ENCODE results near the gene VANGL2. TPM values are rescaled to one million over a fixed set of nuclear protein-coding genes. Genes with fewer than 3 reads are reported as not detected.
A peak's percentile ranks its signal among the peaks of the same experiment; 100 is the strongest.

VANGL2 gene
- total RNA-seq, 2 donors from 2014 or later: not detected

DNA sequence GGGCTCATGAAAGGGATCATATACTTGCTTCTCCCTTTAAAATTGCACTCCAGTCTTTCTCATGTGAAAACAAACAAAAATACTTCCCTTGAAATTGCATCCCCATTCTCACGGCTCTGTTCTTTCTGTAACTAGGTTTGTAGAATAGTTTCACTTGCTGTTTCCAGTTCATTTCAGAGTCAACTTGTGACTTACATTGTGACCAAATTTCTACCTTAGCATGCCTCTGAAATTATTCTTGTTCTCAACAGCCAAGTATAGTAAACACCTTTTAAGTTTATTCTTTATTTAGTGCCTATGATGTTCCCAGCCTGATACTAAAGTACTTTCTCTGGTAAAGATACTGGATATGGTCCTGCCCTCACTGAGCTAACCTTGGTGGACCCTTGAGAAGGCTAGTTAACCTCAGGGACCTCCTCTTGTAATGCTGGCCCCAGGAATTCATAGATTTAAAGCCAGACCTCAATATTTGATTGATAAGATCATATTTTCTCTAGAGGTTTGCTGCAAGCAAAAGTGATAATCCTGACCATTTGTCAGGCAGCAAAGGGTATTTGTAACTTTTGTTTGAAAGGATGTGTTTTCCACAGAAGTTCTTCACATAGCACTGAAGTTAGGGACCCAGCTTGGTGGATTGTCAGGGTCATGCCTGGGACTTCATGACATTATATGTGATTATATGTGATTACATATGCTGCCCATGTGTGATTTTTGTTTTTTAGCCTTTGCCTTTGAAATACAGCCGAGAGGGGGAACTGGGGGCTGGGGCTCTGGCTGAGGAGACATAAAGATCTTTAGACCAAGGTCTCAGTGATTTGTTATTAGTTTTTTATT, 29.6 kb downstream of the VANGL2 start:
- H3K9me3 ChIP-seq (ENCODE audit: control insufficient read depth, low read length, poor library complexity, severe bottlenecking): no peaks in the 10 kb centered on the region
- peak overlapping the region; percentile 88 for H3K27ac Mint-ChIP-seq
- DNase-seq (no peak), ATAC-seq (peak; percentile 55)
- peaks cover 41% of the 10 kb centered on the region for H3K4me1 Mint-ChIP-seq
- peak overlapping the region; percentile 64 for H3K4me3 Mint-ChIP-seq
- no peaks in the 10 kb centered on the region for H3K27me3 Mint-ChIP-seq
- H3K36me3 Mint-ChIP-seq (ENCODE audit: low read depth): no peaks in the 10 kb centered on the region

- ATAC-seq (no peak), DNase-seq (no peak)
- no peaks in the 10 kb centered on the region for H3K36me3 Mint-ChIP-seq (ENCODE audit: low read depth)
- H3K27me3 Mint-ChIP-seq: no peaks in the 10 kb centered on the region
- H3K27ac Mint-ChIP-seq: peak overlapping the region; percentile 88
- peaks cover 41% of the 10 kb centered on the region for H3K4me1 Mint-ChIP-seq
- no peak overlapping the region for H3K4me3 Mint-ChIP-seq
- H3K9me3 ChIP-seq (ENCODE audit: control insufficient read depth, low read length, poor library complexity, severe bottlenecking): peaks cover 2% of the 10 kb centered on the region
Observed at GRCh38 chr1:160431006-160431405, 30.6 kb downstream of the VANGL2 start.

DNA sequence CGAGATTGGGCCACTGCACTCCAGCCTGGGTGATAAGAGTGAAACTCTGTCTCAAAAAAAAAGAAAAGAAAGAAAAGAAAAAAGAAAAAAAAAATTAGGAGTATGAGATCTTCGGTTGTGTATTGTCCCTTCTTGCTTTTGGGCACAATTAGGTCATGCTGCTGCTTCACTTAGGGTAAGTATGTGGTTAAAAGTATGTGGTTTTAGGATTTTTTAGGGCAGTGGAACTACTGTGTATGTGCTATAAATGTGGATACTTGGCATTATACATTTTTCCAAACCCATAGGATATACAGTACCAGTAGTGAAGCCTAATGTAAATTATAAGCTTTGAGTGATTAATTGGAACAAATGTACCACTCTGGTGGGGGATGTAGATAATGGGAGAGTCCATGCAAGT, 31.2 kb downstream of the VANGL2 start:
- no peaks in the 10 kb centered on the region for H3K27me3 Mint-ChIP-seq
- H3K4me3 Mint-ChIP-seq: peak overlapping the region; percentile 26
- H3K27ac Mint-ChIP-seq: peak overlapping the region; percentile 88

GRCh38 chr1:160432371-160432786, 32.0 kb downstream of the VANGL2 start:
- peak overlapping the region; percentile 88 for H3K27ac Mint-ChIP-seq
- peaks cover 41% of the 10 kb centered on the region for H3K4me1 Mint-ChIP-seq
- DNase-seq: no peak
- H3K9me3 ChIP-seq (ENCODE audit: control insufficient read depth, low read length, poor library complexity, severe bottlenecking): peaks cover 2% of the 10 kb centered on the region
- peak; percentile 48 for ATAC-seq
- no peaks in the 10 kb centered on the region for H3K36me3 Mint-ChIP-seq (ENCODE audit: low read depth)
- no peaks in the 10 kb centered on the region for H3K27me3 Mint-ChIP-seq
- peak overlapping the region; percentile 47 for H3K4me3 Mint-ChIP-seq

More for the DNA sequence above, 31.2 kb downstream of the VANGL2 start:
- no peak for ATAC-seq
- peaks cover 41% of the 10 kb centered on the region for H3K4me1 Mint-ChIP-seq
- H3K9me3 ChIP-seq (ENCODE audit: control insufficient read depth, low read length, poor library complexity, severe bottlenecking): peaks cover 2% of the 10 kb centered on the region
- H3K36me3 Mint-ChIP-seq (ENCODE audit: low read depth): no peaks in the 10 kb centered on the region
- no peak for DNase-seq

DNA sequence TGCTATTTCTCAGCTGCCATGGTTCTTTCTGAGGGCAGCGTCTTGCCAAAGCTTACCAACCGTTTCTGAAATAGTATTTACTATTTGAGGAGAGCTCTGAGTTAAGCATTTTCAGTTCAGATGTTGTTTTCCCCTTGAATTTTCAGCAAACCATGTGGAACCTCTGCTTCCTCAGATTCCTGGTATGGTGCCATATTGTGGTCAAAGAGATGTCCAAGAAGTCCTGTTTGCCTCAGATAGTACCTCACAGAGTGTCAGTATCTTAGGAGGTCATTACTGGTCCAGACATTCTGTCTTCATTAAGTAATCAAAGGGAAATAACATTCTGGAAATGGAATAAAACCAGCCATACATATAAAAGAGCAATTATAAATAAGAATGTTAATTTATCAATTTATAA, 36.6 kb downstream of the VANGL2 start:
- Mint-ChIP-seq H3K4me1 (peaks cover 30% of the 10 kb centered on the region), H3K27me3 (no peaks in the 10 kb centered on the region), H3K4me3 (peak overlapping the region; percentile 91), H3K36me3 (ENCODE audit: low read depth) (peaks cover 3% of the 10 kb centered on the region), H3K27ac (peak overlapping the region; percentile 99)
- DNase-seq (no peak), ATAC-seq (no peak)
- H3K9me3 ChIP-seq (ENCODE audit: control insufficient read depth, low read length, poor library complexity, severe bottlenecking): peaks cover 2% of the 10 kb centered on the region

- peaks cover 2% of the 10 kb centered on the region for H3K9me3 ChIP-seq (ENCODE audit: control insufficient read depth, low read length, poor library complexity, severe bottlenecking)
- ATAC-seq (peak; percentile 87), DNase-seq (no peak)
- Mint-ChIP-seq H3K27me3 (no peaks in the 10 kb centered on the region), H3K27ac (peak overlapping the region; percentile 99), H3K36me3 (ENCODE audit: low read depth) (peaks cover 3% of the 10 kb centered on the region), H3K4me1 (peaks cover 25% of the 10 kb centered on the region), H3K4me3 (peak overlapping the region; percentile 91)
Observed at GRCh38 chr1:160437432-160438316, 37.3 kb downstream of the VANGL2 start.

- Mint-ChIP-seq H3K27me3 (no peaks in the 10 kb centered on the region), H3K36me3 (ENCODE audit: low read depth) (peaks cover 3% of the 10 kb centered on the region), H3K4me3 (peak overlapping the region; percentile 91), H3K4me1 (peaks cover 26% of the 10 kb centered on the region), H3K27ac (peak overlapping the region; percentile 99)
- peaks cover 2% of the 10 kb centered on the region for H3K9me3 ChIP-seq (ENCODE audit: control insufficient read depth, low read length, poor library complexity, severe bottlenecking)
- ATAC-seq (peak; percentile 43), DNase-seq (no peak)
Observed at GRCh38 chr1:160438317-160438918, 38.1 kb downstream of the VANGL2 start.

DNA sequence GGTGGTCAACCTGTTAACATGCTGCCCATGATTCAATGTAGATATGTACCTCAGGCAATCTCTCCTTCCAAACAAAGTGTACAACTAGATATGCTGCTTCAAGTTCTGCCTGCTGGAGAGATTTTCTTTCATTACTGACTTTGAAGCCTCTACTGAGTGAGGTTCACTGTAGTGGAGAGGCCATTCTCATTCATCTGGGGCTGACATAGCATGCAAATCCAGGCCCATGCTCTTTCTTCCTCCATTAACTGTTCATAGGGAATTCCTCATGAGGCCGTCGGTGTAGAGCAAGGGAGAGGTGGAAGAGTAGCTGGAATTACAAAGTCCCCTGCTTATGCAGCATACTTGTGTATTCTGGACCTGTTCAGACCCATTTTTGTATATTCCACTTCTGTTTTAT, 38.6 kb downstream of the VANGL2 start:
- H3K27me3 Mint-ChIP-seq: no peaks in the 10 kb centered on the region
- peaks cover 2% of the 10 kb centered on the region for H3K9me3 ChIP-seq (ENCODE audit: control insufficient read depth, low read length, poor library complexity, severe bottlenecking)
- peaks cover 3% of the 10 kb centered on the region for H3K36me3 Mint-ChIP-seq (ENCODE audit: low read depth)
- no peak for DNase-seq
- no peak for ATAC-seq
- peak overlapping the region; percentile 91 for H3K4me3 Mint-ChIP-seq
- H3K27ac Mint-ChIP-seq: peak overlapping the region; percentile 99
- H3K4me1 Mint-ChIP-seq: peaks cover 29% of the 10 kb centered on the region

DNA sequence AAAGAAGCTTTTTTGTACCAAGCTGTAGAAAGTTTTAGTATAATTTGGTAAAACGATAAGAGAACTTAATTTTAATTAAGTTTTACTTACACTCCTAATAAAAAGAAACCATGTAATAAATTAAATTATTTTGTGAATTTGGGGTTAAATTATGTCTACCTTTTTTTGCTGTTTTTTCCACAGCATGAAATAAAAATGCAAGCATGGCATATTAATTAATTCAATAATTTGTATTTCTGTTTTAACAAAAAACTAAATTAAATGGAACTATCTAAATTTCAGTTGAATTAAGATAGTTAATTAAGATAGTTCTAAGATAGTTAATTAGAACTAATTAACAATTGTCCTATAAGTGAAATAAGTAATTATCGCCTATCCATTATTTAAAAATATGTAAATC, 39.4 kb downstream of the VANGL2 start:
- no peak for DNase-seq
- Mint-ChIP-seq H3K4me1 (peaks cover 32% of the 10 kb centered on the region), H3K27ac (no peak overlapping the region), H3K27me3 (no peaks in the 10 kb centered on the region), H3K36me3 (ENCODE audit: low read depth) (peaks cover 3% of the 10 kb centered on the region), H3K4me3 (no peak overlapping the region)
- H3K9me3 ChIP-seq (ENCODE audit: control insufficient read depth, low read length, poor library complexity, severe bottlenecking): peaks cover 2% of the 10 kb centered on the region
- ATAC-seq: no peak

GRCh38 chr1:160446945-160447600, 46.7 kb downstream of the VANGL2 start:
- H3K4me3 Mint-ChIP-seq: peak overlapping the region; percentile 65
- peaks cover 4% of the 10 kb centered on the region for H3K36me3 Mint-ChIP-seq (ENCODE audit: low read depth)
- H3K4me1 Mint-ChIP-seq: peaks cover 48% of the 10 kb centered on the region
- DNase-seq (no peak), ATAC-seq (no peak)
- H3K9me3 ChIP-seq (ENCODE audit: control insufficient read depth, low read length, poor library complexity, severe bottlenecking): no peaks in the 10 kb centered on the region
- H3K27me3 Mint-ChIP-seq: no peaks in the 10 kb centered on the region
- peak overlapping the region; percentile 67 for H3K27ac Mint-ChIP-seq

GRCh38 chr1:160449494-160449893, 49.1 kb downstream of the VANGL2 start:
- ATAC-seq (no peak), DNase-seq (no peak)
- Mint-ChIP-seq H3K27ac (peak overlapping the region; percentile 14), H3K4me3 (no peak overlapping the region), H3K27me3 (no peaks in the 10 kb centered on the region), H3K36me3 (ENCODE audit: low read depth) (peaks cover 4% of the 10 kb centered on the region), H3K4me1 (peaks cover 45% of the 10 kb centered on the region)
- H3K9me3 ChIP-seq (ENCODE audit: control insufficient read depth, low read length, poor library complexity, severe bottlenecking): no peaks in the 10 kb centered on the region

DNA sequence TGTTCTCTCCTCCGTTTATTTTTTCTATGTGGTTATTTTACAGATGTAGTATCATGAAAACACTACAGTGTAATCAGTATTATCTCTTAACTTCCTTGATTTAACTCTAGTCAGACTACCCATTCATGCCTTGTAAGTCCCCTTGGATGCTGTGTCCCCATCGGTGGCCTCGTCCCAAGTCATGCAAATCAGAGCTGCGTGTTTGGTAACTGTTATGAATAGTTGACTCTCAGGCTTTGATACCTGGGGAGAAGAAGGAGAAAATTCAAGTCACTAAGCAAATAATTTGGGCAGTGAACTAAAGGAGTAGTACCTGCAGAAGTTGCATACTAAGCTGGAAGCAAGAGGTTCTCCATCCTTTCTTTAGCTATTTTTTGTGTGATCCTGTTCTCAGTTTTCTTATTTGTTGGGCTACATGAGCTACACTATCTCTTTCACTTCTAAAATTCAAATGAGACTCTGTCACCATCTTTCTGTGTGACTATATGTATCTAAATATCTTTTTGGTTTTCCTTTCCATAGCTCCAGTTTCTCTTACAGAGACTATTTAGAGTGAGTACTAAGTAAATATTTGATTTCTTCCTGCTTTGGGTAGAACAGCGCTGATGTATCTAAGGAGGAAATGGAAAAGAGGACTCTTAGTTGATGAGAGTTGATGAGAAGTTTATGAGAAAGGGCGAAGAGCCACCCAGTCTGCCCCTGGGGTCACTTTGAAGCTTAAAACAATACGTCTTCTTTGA, 50.9 kb downstream of the VANGL2 start:
- ATAC-seq (peak; percentile 36), DNase-seq (no peak)
- H3K27me3 Mint-ChIP-seq: no peaks in the 10 kb centered on the region
- peaks cover 4% of the 10 kb centered on the region for H3K36me3 Mint-ChIP-seq (ENCODE audit: low read depth)
- no peaks in the 10 kb centered on the region for H3K9me3 ChIP-seq (ENCODE audit: control insufficient read depth, low read length, poor library complexity, severe bottlenecking)
- peak overlapping the region; percentile 80 for H3K4me3 Mint-ChIP-seq
- H3K4me1 Mint-ChIP-seq: peaks cover 49% of the 10 kb centered on the region
- H3K27ac Mint-ChIP-seq: peak overlapping the region; percentile 95
